CD8-positive, alpha-beta memory T cell (primary cell): ENCODE results near the gene PAX2. TPM values are rescaled to one million over a fixed set of nuclear protein-coding genes. Genes with fewer than 3 reads are reported as not detected.

Experiments used
- CTCF ChIA-PET: fragments of 350-600 bp; sonication (Branson Sonifier 250); formaldehyde crosslinking; loops from one replicate; lab custom pipeline; 2021; ENCODE audit warnings: antibody characterized with exemption; lab: Charles Lee
- POLR2A ChIA-PET: fragments of 350-600 bp; sonication (Branson Sonifier 250); formaldehyde crosslinking; loops from one replicate; lab custom pipeline; 2021; ENCODE audit warnings: antibody characterized with exemption; lab: Charles Lee
- DNase-seq, 5 donors: peaks; one replicate each; pipeline versions ENCODE4 v3.0.0 to v3.0.0-alpha.2; 2020 to 2022; ENCODE audit warnings: mixed read lengths in 1 of 5
- H3K27ac ChIP-seq: one replicate; pipeline ENCODE4 v1.7.0; 2013; ENCODE audit warnings: low read depth, mild to moderate bottlenecking, low read length, moderate library complexity
- H3K27me3 ChIP-seq: 2 replicates; pipeline ENCODE4 v1.7.0; 2013; ENCODE audit warnings: low read length, mild to moderate bottlenecking; ENCODE audit not compliant: insufficient read depth, poor library complexity, severe bottlenecking
- H3K36me3 ChIP-seq: 2 replicates; pipeline ENCODE4 v1.7.0; 2013; ENCODE audit warnings: mild to moderate bottlenecking, low read length, moderate library complexity; ENCODE audit not compliant: insufficient read depth
- H3K4me1 ChIP-seq: 2 replicates; pipeline ENCODE4 v1.7.0; 2013; ENCODE audit warnings: mild to moderate bottlenecking, low read length, moderate library complexity; ENCODE audit not compliant: insufficient read depth
- H3K4me3 ChIP-seq: 2 replicates; pipeline ENCODE4 v1.7.0; 2013; ENCODE audit warnings: mild to moderate bottlenecking, low read length
- H3K9me3 ChIP-seq: 2 replicates; pipeline ENCODE4 v1.7.0; 2013; ENCODE audit warnings: mild to moderate bottlenecking, low read length
- H3K27ac Mint-ChIP-seq, 8 donors: one replicate each; pipeline ENCODE4 v1.8.0; 2020 to 2021; ENCODE audit warnings: mixed read lengths in 8 of 8, mild to moderate bottlenecking in 6 of 8, inconsistent platforms in 3 of 8, moderate library complexity in 3 of 8
- H3K27me3 Mint-ChIP-seq, 2 donors: one replicate each; pipeline ENCODE4 v1.8.0; 2020 to 2021; ENCODE audit warnings: mixed read lengths in 2 of 2, mild to moderate bottlenecking in 1 of 2, moderate library complexity in 1 of 2
- H3K36me3 Mint-ChIP-seq, 3 donors: one replicate each; pipeline ENCODE4 v1.8.0; 2020 to 2021; ENCODE audit warnings: mixed read lengths in 3 of 3, inconsistent platforms in 1 of 3, mild to moderate bottlenecking in 1 of 3
- H3K4me1 Mint-ChIP-seq, 3 donors: one replicate each; pipeline ENCODE4 v1.8.0; 2020 to 2021; ENCODE audit warnings: mixed read lengths in 3 of 3, inconsistent platforms in 1 of 3, mild to moderate bottlenecking in 1 of 3
- H3K4me3 Mint-ChIP-seq, 7 donors: one replicate each; pipeline ENCODE4 v1.8.0; 2020 to 2021; ENCODE audit warnings: mixed read lengths in 7 of 7, mild to moderate bottlenecking in 6 of 7, moderate library complexity in 4 of 7, inconsistent platforms in 2 of 7
- H3K9me3 Mint-ChIP-seq, 5 donors: one replicate each; pipeline ENCODE4 v1.8.0; 2020 to 2022; ENCODE audit warnings: mixed read lengths in 5 of 5, mild to moderate bottlenecking in 3 of 5, moderate library complexity in 2 of 5, inconsistent platforms in 1 of 5
- polyA plus RNA-seq: library from polyadenylated mRNA; unstranded; fragments of 300-500 nt; fragmentation: Illumina TruSeq; gene quantifications from one replicate; pipeline ENCODE4 v1.2.3, GENCODE V29; 2021
- total RNA-seq, 2 experiments: library from RNA; stranded (reverse); gene quantifications; one replicate each; pipeline ENCODE4 v1.2.3, GENCODE V29; 2021

PAX2 gene
- total and polyA plus RNA-seq, 3 experiments from 2014 or later = 0.04 TPM; not detected in 2

- H3K4me1 Mint-ChIP-seq = no peaks in the 10 kb centered on the region
- H3K36me3 ChIP-seq = no peaks in the 10 kb centered on the region
- H3K27ac ChIP-seq = no peak overlapping the region
- H3K9me3 Mint-ChIP-seq = no peaks in the 10 kb centered on the region
- peaks cover 4% of the 10 kb centered on the region for H3K27me3 ChIP-seq
- H3K27ac Mint-ChIP-seq = no peak overlapping the region
- no peaks in the 10 kb centered on the region for H3K36me3 Mint-ChIP-seq
- no peaks in the 10 kb centered on the region for H3K9me3 ChIP-seq
- H3K4me3 ChIP-seq = no peak overlapping the region
- CTCF ChIA-PET = no interaction called here
- peaks cover 23 to 55% of the 10 kb centered on the region in 2 donors for H3K27me3 Mint-ChIP-seq
- H3K4me1 ChIP-seq = no peaks in the 10 kb centered on the region
- POLR2A ChIA-PET = no interaction called here
- no peak for DNase-seq
- H3K4me3 Mint-ChIP-seq = no peak overlapping the region
Observed at GRCh38 chr10:100775386-100775785, 30.0 kb downstream of the PAX2 start.

GRCh38 chr10:100775871-100776270, 30.5 kb downstream of the PAX2 start:
- H3K36me3 ChIP-seq = no peaks in the 10 kb centered on the region
- CTCF ChIA-PET = no interaction called here
- no peaks in the 10 kb centered on the region for H3K4me1 Mint-ChIP-seq
- no peaks in the 10 kb centered on the region for H3K36me3 Mint-ChIP-seq
- H3K27me3 ChIP-seq = peaks cover 4% of the 10 kb centered on the region
- H3K27me3 Mint-ChIP-seq = peaks cover 21 to 55% of the 10 kb centered on the region in 2 donors
- H3K27ac ChIP-seq = no peak overlapping the region
- no peaks in the 10 kb centered on the region for H3K4me1 ChIP-seq
- no peak overlapping the region for H3K4me3 Mint-ChIP-seq
- H3K9me3 Mint-ChIP-seq = no peaks in the 10 kb centered on the region
- no peak overlapping the region for H3K4me3 ChIP-seq
- no peaks in the 10 kb centered on the region for H3K9me3 ChIP-seq
- H3K27ac Mint-ChIP-seq = no peak overlapping the region
- POLR2A ChIA-PET = no interaction called here
- no peak for DNase-seq

GRCh38 chr10:100776671-100777070, 31.3 kb downstream of the PAX2 start:
- CTCF ChIA-PET = no interaction called here
- Mint-ChIP-seq H3K4me1 (no peaks in the 10 kb centered on the region), H3K9me3 (no peaks in the 10 kb centered on the region), H3K36me3 (no peaks in the 10 kb centered on the region), H3K27me3 (peaks cover 21 to 49% of the 10 kb centered on the region in 2 donors), H3K4me3 (no peak overlapping the region), H3K27ac (no peak overlapping the region)
- POLR2A ChIA-PET = no interaction called here
- Histone ChIP-seq H3K36me3 (no peaks in the 10 kb centered on the region), H3K27me3 (peaks cover 4% of the 10 kb centered on the region), H3K27ac (no peak overlapping the region), H3K4me3 (no peak overlapping the region), H3K9me3 (no peaks in the 10 kb centered on the region), H3K4me1 (no peaks in the 10 kb centered on the region)
- DNase-seq = no peak

GRCh38 chr10:100779329-100779728, 33.9 kb downstream of the PAX2 start:
- Histone ChIP-seq H3K4me1 (no peaks in the 10 kb centered on the region), H3K9me3 (no peaks in the 10 kb centered on the region), H3K27ac (no peak overlapping the region), H3K27me3 (peaks cover 4% of the 10 kb centered on the region), H3K4me3 (no peak overlapping the region), H3K36me3 (no peaks in the 10 kb centered on the region)
- H3K4me1 Mint-ChIP-seq = no peaks in the 10 kb centered on the region
- no peak for DNase-seq
- peaks cover 21 to 46% of the 10 kb centered on the region in 2 donors for H3K27me3 Mint-ChIP-seq
- CTCF ChIA-PET = interaction anchor here (0.6 kb wide), 1 partner anchor 1321 kb away, joined by 3 read pairs; no protein-coding TSS in a partner anchor
- no peak overlapping the region for H3K4me3 Mint-ChIP-seq
- H3K27ac Mint-ChIP-seq = no peak overlapping the region
- no peaks in the 10 kb centered on the region for H3K36me3 Mint-ChIP-seq
- H3K9me3 Mint-ChIP-seq = no peaks in the 10 kb centered on the region
- POLR2A ChIA-PET = no interaction called here

- Mint-ChIP-seq H3K27me3 (peaks cover 22 to 41% of the 10 kb centered on the region in 2 donors), H3K4me3 (peak overlapping the region in 1 of 7 donors; percentile 2), H3K27ac (no peak overlapping the region), H3K36me3 (no peaks in the 10 kb centered on the region), H3K9me3 (no peaks in the 10 kb centered on the region), H3K4me1 (no peaks in the 10 kb centered on the region)
- Histone ChIP-seq H3K4me3 (no peak overlapping the region), H3K27ac (no peak overlapping the region), H3K9me3 (no peaks in the 10 kb centered on the region), H3K36me3 (no peaks in the 10 kb centered on the region), H3K27me3 (peaks cover 4% of the 10 kb centered on the region), H3K4me1 (no peaks in the 10 kb centered on the region)
- ChIA-PET POLR2A (no interaction called here), CTCF (no interaction called here)
- DNase-seq = no peak
Observed at GRCh38 chr10:100780324-100780723, 34.9 kb downstream of the PAX2 start.

GRCh38 chr10:100781145-100781665, 35.8 kb downstream of the PAX2 start:
- H3K4me1 Mint-ChIP-seq = no peaks in the 10 kb centered on the region
- Histone ChIP-seq H3K36me3 (no peaks in the 10 kb centered on the region), H3K27ac (no peak overlapping the region), H3K9me3 (no peaks in the 10 kb centered on the region), H3K4me3 (no peak overlapping the region), H3K27me3 (peaks cover 4% of the 10 kb centered on the region), H3K4me1 (no peaks in the 10 kb centered on the region)
- ChIA-PET POLR2A (no interaction called here), CTCF (no interaction called here)
- H3K9me3 Mint-ChIP-seq = no peaks in the 10 kb centered on the region
- no peak for DNase-seq
- H3K27ac Mint-ChIP-seq = no peak overlapping the region
- H3K36me3 Mint-ChIP-seq = no peaks in the 10 kb centered on the region
- H3K27me3 Mint-ChIP-seq = peaks cover 23 to 40% of the 10 kb centered on the region in 2 donors
- no peak overlapping the region for H3K4me3 Mint-ChIP-seq

- H3K4me1 ChIP-seq = no peaks in the 10 kb centered on the region
- Mint-ChIP-seq H3K4me3 (no peak overlapping the region), H3K9me3 (no peaks in the 10 kb centered on the region), H3K36me3 (no peaks in the 10 kb centered on the region), H3K27me3 (peaks cover 28 to 48% of the 10 kb centered on the region in 2 donors), H3K27ac (no peak overlapping the region), H3K4me1 (no peaks in the 10 kb centered on the region)
- POLR2A ChIA-PET = no interaction called here
- CTCF ChIA-PET = no interaction called here
- H3K27ac ChIP-seq = no peak overlapping the region
- peaks cover 5% of the 10 kb centered on the region for H3K27me3 ChIP-seq
- no peak overlapping the region for H3K4me3 ChIP-seq
- DNase-seq = no peak
- H3K36me3 ChIP-seq = no peaks in the 10 kb centered on the region
- H3K9me3 ChIP-seq = no peaks in the 10 kb centered on the region
Observed at GRCh38 chr10:100782461-100783244, 37.3 kb downstream of the PAX2 start.

- Mint-ChIP-seq H3K36me3 (no peaks in the 10 kb centered on the region), H3K4me1 (no peaks in the 10 kb centered on the region), H3K4me3 (no peak overlapping the region), H3K27ac (no peak overlapping the region), H3K27me3 (peaks cover 26 to 50% of the 10 kb centered on the region in 2 donors), H3K9me3 (no peaks in the 10 kb centered on the region)
- Histone ChIP-seq H3K4me1 (no peaks in the 10 kb centered on the region), H3K4me3 (no peak overlapping the region), H3K9me3 (no peaks in the 10 kb centered on the region), H3K36me3 (no peaks in the 10 kb centered on the region), H3K27ac (no peak overlapping the region), H3K27me3 (peaks cover 5% of the 10 kb centered on the region)
- POLR2A ChIA-PET = no interaction called here
- CTCF ChIA-PET = interaction anchor here (1.0 kb wide), 1 partner anchor 15 kb away, joined by 3 read pairs; no protein-coding TSS in a partner anchor
- DNase-seq = no peak
Observed at GRCh38 chr10:100784126-100784525, 38.7 kb downstream of the PAX2 start.
